ENCODE data around the gene ATN1.

- TF ChIP-seq CTCF (IDR thresholded peaks at IDR 0.05) (no peak), POLR2A (IDR thresholded peaks at IDR 0.05) (no peak)
These were observed 13.5 kb downstream of the ATN1 start for GRCh38 chr12:6941267-6941666.
